Measurements from ENCODE around the gene ZNF420. TPM values are rescaled to one million over a fixed set of nuclear protein-coding genes. Genes with fewer than 3 reads are reported as not detected.
A peak's percentile ranks its signal among the peaks of the same experiment; 100 is the strongest.

ZNF420 gene
- total and polyA plus RNA-seq, 2 of the 13 experiments (the other 11 are each of a cell fraction or from before 2014, with no cell fraction given), result 1.4 to 6.6 TPM

- TF ChIP-seq ZHX2 (IDR thresholded peaks at IDR 0.05; ENCODE audit: low read depth), result no peak
- no peak for TF ChIP-seq ZHX2 (CRISPR knock-in tag; IDR thresholded peaks at IDR 0.05; ENCODE audit: borderline replicate concordance)
- 0 out of 2 replicates have a peak, but pooled peaks have one; percentile 14 for TF ChIP-seq POGK (CRISPR knock-in tag; conservative IDR thresholded peaks at IDR 0.05)
- no peak for TF ChIP-seq ZNF83 (CRISPR knock-in tag; IDR thresholded peaks at IDR 0.05; ENCODE audit: borderline replicate concordance)
- peak; percentile 60 for TF ChIP-seq ZGPAT (CRISPR knock-in tag; IDR thresholded peaks at IDR 0.05)
- peak; percentile 58; the same call in 1 of the 2 replicates for TF ChIP-seq ZNF766 (CRISPR knock-in tag; IDR thresholded peaks at IDR 0.05; ENCODE audit: borderline replicate concordance)
- TF ChIP-seq ZNF580 (CRISPR knock-in tag; IDR thresholded peaks at IDR 0.05; ENCODE audit: borderline replicate concordance, low read depth), result no peak
- no peak for TF ChIP-seq CHCHD3 (CRISPR knock-in tag; IDR thresholded peaks at IDR 0.05)
- TF ChIP-seq ZNF431 (CRISPR knock-in tag; IDR thresholded peaks at IDR 0.05; ENCODE audit: borderline replicate concordance, low read depth), result no peak
- TF ChIP-seq HBP1 (CRISPR knock-in tag; IDR thresholded peaks at IDR 0.05; ENCODE audit: low read depth), result no peak
- no peak for TF ChIP-seq MBD4 (IDR thresholded peaks at IDR 0.05; ENCODE audit: borderline replicate concordance, low read length)
- TF ChIP-seq FOXC1 (CRISPR knock-in tag; IDR thresholded peaks at IDR 0.05; ENCODE audit: borderline replicate concordance), result 0 out of 2 replicates have a peak, but pooled peaks have one; percentile 51
- TF ChIP-seq SMAD9 (CRISPR knock-in tag; IDR thresholded peaks at IDR 0.05), result no peak
- no peak for TF ChIP-seq SAFB2 (CRISPR knock-in tag; IDR thresholded peaks at IDR 0.05; ENCODE audit: borderline replicate concordance, low read depth)
- no peak for TF ChIP-seq NFE2L1 (CRISPR knock-in tag; IDR thresholded peaks at IDR 0.05; ENCODE audit: borderline replicate concordance)
These were observed 94.4 kb downstream of the ZNF420 start, which contains the start of gene ZNF585A (continued) for GRCh38 chr19:37172368-37173366.

All from HepG2 (cell line).